Naive B cell (primary cell): ENCODE results near the gene SLC25A3. TPM values are rescaled to one million over a fixed set of nuclear protein-coding genes. Genes with fewer than 3 reads are reported as not detected.
A peak's percentile ranks its signal among the peaks of the same experiment; 100 is the strongest.
"Not testable (repeated sequence)": the region's sequence is repeated elsewhere in the genome, so short reads cannot be mapped to it uniquely, and the experiment has no call there.

Source experiments
- ATAC-seq, 2 donors: fragments of 150-1000 bp; cut with Tn5 transposase; 2 replicates each; pipeline ENCODE4 v1.10.0; 2021; ENCODE audit warnings: low read depth in 2 of 2, mild to moderate bottlenecking in 2 of 2, moderate library complexity in 2 of 2
- DNase-seq: peaks from one replicate; pipeline ENCODE4 v3.0.0; 2022
- H3K27ac Mint-ChIP-seq, 6 donors: one replicate each; pipeline ENCODE4 v1.8.0; 2020 to 2022; ENCODE audit warnings: mild to moderate bottlenecking in 6 of 6, mixed read lengths in 6 of 6, moderate library complexity in 5 of 6, inconsistent platforms in 2 of 6
- H3K27me3 Mint-ChIP-seq, 3 donors: one replicate each; pipeline ENCODE4 v1.8.0; 2021 to 2022; ENCODE audit warnings: mixed read lengths in 3 of 3, mild to moderate bottlenecking in 1 of 3
- H3K36me3 Mint-ChIP-seq, 2 donors: one replicate each; pipeline ENCODE4 v1.8.0; 2020 to 2022; ENCODE audit warnings: mixed read lengths in 2 of 2, inconsistent platforms in 1 of 2, mild to moderate bottlenecking in 1 of 2
- H3K4me1 Mint-ChIP-seq, 3 donors: one replicate each; pipeline ENCODE4 v1.8.0; 2020 to 2022; ENCODE audit warnings: mixed read lengths in 3 of 3, inconsistent platforms in 1 of 3, mild to moderate bottlenecking in 1 of 3, moderate library complexity in 1 of 3
- H3K4me3 Mint-ChIP-seq, 8 donors: one replicate each; pipeline ENCODE4 v1.8.0; 2020 to 2022; ENCODE audit warnings: mild to moderate bottlenecking in 8 of 8, mixed read lengths in 8 of 8, moderate library complexity in 8 of 8, inconsistent platforms in 2 of 8
- H3K9me3 Mint-ChIP-seq, 7 donors: one replicate each; pipeline ENCODE4 v1.8.0; 2020 to 2022; ENCODE audit warnings: mixed read lengths in 7 of 7, mild to moderate bottlenecking in 5 of 7, inconsistent platforms in 2 of 7, moderate library complexity in 1 of 7
- polyA plus RNA-seq, 6 donors: library from polyadenylated mRNA; unstranded; fragments of 300-500 nt; fragmentation: Illumina TruSeq; gene quantifications; one replicate each; pipeline ENCODE4 v1.2.3, GENCODE V29; 2021; ENCODE audit warnings: low read depth in 6 of 6

Gene SLC25A3
- 100 to 1,000 TPM; 183 to 248 (median 211) TPM for polyA plus RNA-seq

DNA sequence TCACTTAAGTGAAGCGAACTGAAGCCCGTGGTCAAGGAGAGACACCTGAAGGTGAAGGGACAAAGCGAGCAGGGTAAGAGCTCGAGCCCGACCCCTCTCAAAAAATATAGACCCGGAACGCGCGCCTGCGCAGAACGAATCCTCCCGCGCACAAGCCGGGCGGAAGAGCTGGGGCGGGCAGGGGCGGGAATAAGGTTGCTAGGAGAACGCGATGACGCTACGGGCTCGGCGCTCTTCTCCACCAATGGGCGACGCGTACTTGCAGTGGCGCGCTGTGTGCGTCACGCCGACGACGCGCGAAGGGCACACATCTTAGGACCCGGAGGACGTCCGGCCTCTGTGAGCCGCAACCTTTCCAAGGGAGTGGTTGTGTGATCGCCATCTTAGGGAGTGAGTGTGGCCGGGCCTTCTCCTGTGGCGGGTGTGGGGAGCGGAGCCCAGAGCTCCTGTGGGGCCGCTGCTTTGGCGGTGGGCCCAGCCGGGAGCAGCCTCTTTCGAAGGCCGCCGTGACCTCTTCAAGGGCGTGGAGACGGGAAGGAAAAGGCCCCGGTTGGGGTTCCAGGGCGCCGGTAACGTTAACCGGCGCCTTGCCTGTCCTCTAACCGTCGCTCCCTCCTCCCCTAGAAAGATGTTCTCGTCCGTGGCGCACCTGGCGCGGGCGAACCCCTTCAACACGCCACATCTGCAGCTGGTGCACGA is at the start of gene SLC25A3:
TSS of gene SLC25A3 (plus strand) at position 336 of the 699 bp plus-strand sequence. CDS start at position 629, 293 bp downstream.
- peak; percentile 95 to 96 for ATAC-seq
- Mint-ChIP-seq H3K4me1 (peaks cover 21 to 36% (median 29%) of the 10 kb centered on the region in 3 donors), H3K27me3 (no peaks in the 10 kb centered on the region), H3K36me3 (peaks cover 7% of the 10 kb centered on the region in 2 donors), H3K9me3 (no peaks in the 10 kb centered on the region), H3K4me3 (peak within 1 kb of the TSS; percentile 88 to 99 (median 97)), H3K27ac (peak within 1 kb of the TSS; percentile 95 to 99 (median 99))
- DNase-seq = peak; percentile 91

DNA sequence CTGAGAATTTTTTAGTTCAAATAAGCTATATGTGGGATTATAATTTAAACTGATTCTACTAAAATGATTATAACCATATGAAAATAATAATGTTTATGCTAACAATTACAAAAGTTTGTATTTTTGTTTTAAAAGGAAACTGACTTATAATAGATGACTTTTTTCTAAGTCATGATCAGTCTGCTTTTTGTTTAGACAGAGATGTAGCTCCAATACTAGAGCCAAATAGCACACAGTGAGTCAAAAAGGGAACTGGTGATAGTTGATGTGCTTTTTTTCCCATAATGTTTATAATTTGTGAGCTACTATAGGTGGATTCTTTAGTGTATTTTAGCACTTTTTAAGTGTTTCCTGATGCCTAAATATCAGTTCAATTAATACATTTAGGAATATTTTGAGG is 49.8 kb upstream of the SLC25A3 start:
- H3K4me3 Mint-ChIP-seq = no peak overlapping the region
- no peak overlapping the region for H3K27ac Mint-ChIP-seq
- no peak for DNase-seq
- ATAC-seq = no peak
- H3K4me1 Mint-ChIP-seq = no peaks in the 10 kb centered on the region
- H3K27me3 Mint-ChIP-seq = no peaks in the 10 kb centered on the region
- H3K36me3 Mint-ChIP-seq = peaks cover 0 to 9% of the 10 kb centered on the region in 2 donors
- no peaks in the 10 kb centered on the region for H3K9me3 Mint-ChIP-seq

DNA sequence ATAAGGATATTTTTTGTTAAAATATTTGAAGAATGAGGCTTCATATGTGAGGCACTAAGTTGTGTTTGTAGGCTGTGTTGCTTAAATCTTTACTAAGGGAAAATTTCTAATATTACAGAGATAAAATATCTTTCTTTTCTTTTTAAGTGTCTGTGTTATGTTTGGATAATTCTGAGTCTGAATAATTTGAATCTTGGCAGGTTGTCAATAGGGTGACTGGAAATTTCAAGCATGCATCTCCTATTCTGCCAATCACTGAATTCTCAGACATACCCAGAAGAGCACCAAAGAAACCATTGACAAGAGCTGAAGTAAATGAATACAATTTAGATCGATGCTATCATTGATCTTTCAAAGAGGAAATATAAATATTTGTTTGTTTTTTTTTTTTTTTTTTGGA is 48.7 kb upstream of the SLC25A3 start:
- DNase-seq (no peak), ATAC-seq (no peak)
- Mint-ChIP-seq H3K9me3 (no peaks in the 10 kb centered on the region), H3K4me1 (no peaks in the 10 kb centered on the region), H3K36me3 (peaks cover 0 to 9% of the 10 kb centered on the region in 2 donors), H3K4me3 (no peak overlapping the region), H3K27me3 (no peaks in the 10 kb centered on the region), H3K27ac (peak overlapping the region in 1 of 6 donors; percentile 39)

DNA sequence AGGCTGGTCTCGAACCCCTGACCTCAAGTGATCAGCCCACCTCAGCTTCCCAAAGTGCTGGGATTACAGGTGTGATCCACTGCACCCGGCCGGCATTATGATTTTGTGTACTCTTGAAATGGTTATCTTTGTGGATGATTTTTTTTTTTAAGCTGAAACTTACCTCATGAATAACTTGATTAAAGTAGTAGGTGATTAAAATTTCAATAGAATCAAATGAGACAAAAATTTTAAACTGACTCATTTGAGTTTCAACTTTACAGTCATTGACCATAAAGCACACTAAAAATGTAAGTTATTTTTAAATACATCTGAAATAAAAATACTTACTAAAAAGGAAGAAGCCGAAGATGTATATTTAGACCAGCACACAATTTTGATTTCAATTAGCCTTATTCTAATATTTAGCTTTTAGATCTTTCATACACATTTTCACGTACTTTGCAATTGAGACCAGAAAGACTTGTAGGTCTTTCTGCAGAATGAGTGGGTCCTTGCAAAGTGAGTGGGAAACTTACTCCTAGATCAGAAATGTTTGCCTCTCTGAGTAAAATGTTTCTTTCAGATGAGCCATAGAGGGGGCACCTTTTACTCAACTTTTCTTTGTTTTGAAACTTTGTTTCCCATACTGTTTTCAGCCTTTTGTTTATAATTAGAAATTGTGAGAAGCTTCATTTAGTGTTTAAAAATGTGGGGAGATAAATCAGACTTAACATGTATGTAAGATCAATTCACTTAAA is 43.9 kb upstream of the SLC25A3 start:
- Mint-ChIP-seq H3K4me3 (no peak overlapping the region), H3K27ac (no peak overlapping the region), H3K27me3 (no peaks in the 10 kb centered on the region), H3K36me3 (peaks cover 15 to 16% of the 10 kb centered on the region in 2 donors), H3K9me3 (no peaks in the 10 kb centered on the region), H3K4me1 (no peaks in the 10 kb centered on the region)
- no peak for DNase-seq
- no peak for ATAC-seq

DNA sequence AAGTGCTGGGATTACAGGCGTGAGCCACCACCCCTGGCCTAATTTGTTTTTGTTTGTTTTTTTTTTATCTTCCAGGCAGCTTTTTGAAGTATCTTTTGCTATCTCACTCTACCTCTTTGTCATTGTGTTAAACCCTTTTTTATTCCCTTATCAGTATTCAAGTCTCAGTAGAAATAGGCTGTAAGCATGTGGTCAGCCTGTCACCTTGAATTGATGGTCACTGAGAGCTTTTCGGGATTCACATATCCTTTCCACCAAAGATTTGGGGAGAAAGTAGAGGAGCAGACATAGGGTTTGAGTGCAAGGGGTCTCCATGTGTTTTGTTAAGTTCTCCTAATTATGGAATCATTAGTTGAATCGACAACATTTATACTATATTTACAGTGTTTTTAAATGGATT is 41.7 kb upstream of the SLC25A3 start:
- H3K4me3 Mint-ChIP-seq = no peak overlapping the region
- H3K9me3 Mint-ChIP-seq = no peaks in the 10 kb centered on the region
- H3K27ac Mint-ChIP-seq = peak overlapping the region in 1 of 6 donors; percentile 86
- peaks cover 15 to 16% of the 10 kb centered on the region in 2 donors for H3K36me3 Mint-ChIP-seq
- ATAC-seq (no peak), DNase-seq (no peak)
- H3K27me3 Mint-ChIP-seq = no peaks in the 10 kb centered on the region
- H3K4me1 Mint-ChIP-seq = peaks cover 0 to 3% (median 0%) of the 10 kb centered on the region in 3 donors

DNA sequence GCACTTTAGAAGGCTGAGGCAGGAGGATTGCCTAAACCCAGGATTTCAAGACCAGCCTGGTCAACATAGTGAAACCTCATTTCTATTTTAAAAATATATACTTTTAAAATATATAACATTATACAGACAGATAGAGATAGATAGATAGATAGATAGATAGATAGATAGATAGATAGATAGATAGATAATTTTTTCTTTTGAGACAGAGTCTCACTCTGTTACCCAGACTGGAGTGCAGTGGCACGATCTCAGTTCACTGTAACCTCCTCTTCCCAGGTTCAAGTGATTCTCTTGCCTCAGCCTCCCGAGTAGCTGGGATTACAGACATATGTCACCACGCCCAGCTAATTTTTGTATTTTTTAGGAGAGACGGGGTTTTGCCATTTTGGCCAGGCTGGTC is 35.4 kb upstream of the SLC25A3 start:
- H3K36me3 Mint-ChIP-seq, H3K4me1 Mint-ChIP-seq, ATAC-seq, H3K9me3 Mint-ChIP-seq, H3K4me3 Mint-ChIP-seq, H3K27ac Mint-ChIP-seq, H3K27me3 Mint-ChIP-seq, DNase-seq: not testable (repeated sequence)

DNA sequence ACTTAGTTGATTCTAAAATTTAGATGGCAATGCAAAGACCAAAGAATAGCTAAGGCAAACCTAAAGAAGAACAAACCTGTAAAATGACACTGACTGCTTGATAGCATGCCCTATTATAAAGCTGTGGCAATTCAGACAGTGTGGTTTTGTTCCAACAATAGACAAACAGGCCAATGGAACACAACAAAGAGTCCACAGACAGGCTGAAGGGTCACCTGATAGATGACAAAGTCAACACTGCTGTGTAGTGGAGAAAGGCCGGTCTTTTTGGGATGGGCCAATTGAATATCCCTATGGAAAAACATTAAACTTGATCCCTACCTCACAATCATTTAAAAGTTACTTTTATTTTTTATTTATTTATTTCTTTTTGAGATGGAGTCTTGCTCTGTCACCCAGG is 33.8 kb upstream of the SLC25A3 start:
- Mint-ChIP-seq H3K27me3 (no peaks in the 10 kb centered on the region), H3K9me3 (no peaks in the 10 kb centered on the region), H3K27ac (no peak overlapping the region), H3K36me3 (no peaks in the 10 kb centered on the region), H3K4me3 (no peak overlapping the region), H3K4me1 (peaks cover 0 to 3% (median 0%) of the 10 kb centered on the region in 3 donors)
- DNase-seq (no peak), ATAC-seq (no peak)

DNA sequence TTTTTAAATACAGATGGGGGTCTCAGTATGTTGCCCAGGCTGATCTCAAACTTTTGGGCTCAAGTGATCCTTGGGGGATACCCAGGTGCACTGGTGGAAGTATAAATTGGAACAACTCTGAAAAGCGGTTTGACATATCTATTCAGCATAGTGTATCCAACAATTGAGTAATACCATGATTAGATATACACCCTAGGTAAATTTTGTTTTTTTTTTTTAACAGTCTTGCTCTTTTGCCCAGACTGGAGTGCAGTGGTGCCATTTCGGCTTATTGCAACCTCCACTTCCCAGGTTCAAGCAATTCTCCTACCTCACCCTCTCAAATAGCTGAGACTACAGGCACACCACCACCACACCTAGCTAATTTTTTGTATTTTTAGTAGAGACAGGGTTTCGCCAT is 31.6 kb upstream of the SLC25A3 start:
- no peak overlapping the region for H3K4me3 Mint-ChIP-seq
- ATAC-seq = no peak

DNA sequence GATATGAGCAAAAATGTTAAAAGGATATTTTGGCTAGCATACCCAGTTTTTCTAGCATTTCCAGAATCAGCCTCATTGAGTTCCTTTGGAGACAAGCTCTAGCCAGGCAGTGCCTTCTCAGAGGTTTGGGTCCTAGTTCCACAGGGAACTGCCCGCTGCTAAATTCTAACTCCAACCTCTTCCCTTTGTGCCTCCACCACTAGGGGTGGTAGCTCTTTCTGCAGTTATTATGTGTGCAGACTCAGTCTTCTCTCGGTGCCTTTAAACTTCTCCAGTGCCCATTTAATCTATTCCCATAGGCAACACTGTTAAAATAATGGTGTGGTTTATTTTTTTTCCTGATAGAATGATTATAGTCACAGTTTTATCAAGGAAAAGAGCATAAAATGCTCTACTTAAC is 21.5 kb upstream of the SLC25A3 start:
- H3K4me1 Mint-ChIP-seq = peaks cover 0 to under 1% (median 0%) of the 10 kb centered on the region in 3 donors
- no peaks in the 10 kb centered on the region for H3K27me3 Mint-ChIP-seq
- DNase-seq (no peak), ATAC-seq (no peak)
- no peaks in the 10 kb centered on the region for H3K36me3 Mint-ChIP-seq
- H3K9me3 Mint-ChIP-seq = peaks cover 0 to 3% (median 0%) of the 10 kb centered on the region in 7 donors
- H3K27ac Mint-ChIP-seq = peak overlapping the region in 1 of 6 donors; percentile 2
- no peak overlapping the region for H3K4me3 Mint-ChIP-seq

More for the DNA sequence above, 31.6 kb upstream of the SLC25A3 start:
- H3K27ac Mint-ChIP-seq = peak overlapping the region in 1 of 6 donors; percentile 48
- H3K36me3 Mint-ChIP-seq = no peaks in the 10 kb centered on the region
- peaks cover 0 to 1% (median 0%) of the 10 kb centered on the region in 7 donors for H3K9me3 Mint-ChIP-seq
- no peak for DNase-seq
- no peaks in the 10 kb centered on the region for H3K27me3 Mint-ChIP-seq
- H3K4me1 Mint-ChIP-seq = peaks cover 0 to 2% (median 0%) of the 10 kb centered on the region in 3 donors

DNA sequence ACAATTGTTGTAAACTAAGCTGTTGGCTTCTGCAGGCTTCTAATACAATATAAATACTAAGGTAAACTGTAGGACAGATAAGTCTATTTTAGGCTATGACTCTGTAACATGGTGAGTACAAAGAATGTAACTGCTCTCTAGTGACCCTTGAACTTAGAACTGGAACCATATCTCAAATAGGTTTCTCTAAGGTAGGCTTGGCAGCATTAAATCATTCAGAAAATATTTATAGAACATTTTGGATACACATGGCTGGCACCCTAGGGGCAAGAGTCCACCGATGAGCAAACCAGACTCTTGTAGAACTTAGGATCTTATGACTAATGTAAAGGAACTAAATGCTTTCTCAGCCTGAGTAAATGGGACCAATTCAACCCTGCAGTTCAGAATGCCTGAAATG is 19.4 kb upstream of the SLC25A3 start:
- no peak for DNase-seq
- peaks cover 0 to 3% (median 0%) of the 10 kb centered on the region in 7 donors for H3K9me3 Mint-ChIP-seq
- no peaks in the 10 kb centered on the region for H3K36me3 Mint-ChIP-seq
- no peak for ATAC-seq
- no peaks in the 10 kb centered on the region for H3K27me3 Mint-ChIP-seq
- H3K4me3 Mint-ChIP-seq = no peak overlapping the region
- no peaks in the 10 kb centered on the region for H3K4me1 Mint-ChIP-seq
- H3K27ac Mint-ChIP-seq = no peak overlapping the region

DNA sequence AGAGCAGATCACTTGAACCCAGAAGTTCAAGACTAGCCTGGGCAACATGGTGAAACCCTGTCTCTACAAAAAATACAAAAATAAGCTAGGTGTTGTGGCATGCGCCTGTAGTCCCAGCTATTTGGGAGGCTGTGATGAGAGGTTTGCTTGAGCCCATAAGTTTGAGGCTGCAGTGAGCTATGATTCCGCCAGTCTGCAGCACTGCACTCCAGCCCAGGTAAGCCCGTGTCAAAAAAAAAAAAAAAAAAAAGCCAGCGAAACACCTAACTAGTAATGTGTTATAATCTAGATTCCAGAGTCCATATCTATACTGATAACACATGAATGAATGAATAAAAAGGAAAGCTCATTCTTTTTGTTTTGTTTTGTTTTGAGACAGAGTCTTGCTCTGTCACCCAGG is 18.5 kb upstream of the SLC25A3 start:
- Mint-ChIP-seq H3K9me3 (peaks cover 0 to 3% (median 0%) of the 10 kb centered on the region in 7 donors), H3K27ac (no peak overlapping the region), H3K4me3 (no peak overlapping the region), H3K4me1 (no peaks in the 10 kb centered on the region), H3K36me3 (no peaks in the 10 kb centered on the region), H3K27me3 (no peaks in the 10 kb centered on the region)
- ATAC-seq = no peak
- no peak for DNase-seq

DNA sequence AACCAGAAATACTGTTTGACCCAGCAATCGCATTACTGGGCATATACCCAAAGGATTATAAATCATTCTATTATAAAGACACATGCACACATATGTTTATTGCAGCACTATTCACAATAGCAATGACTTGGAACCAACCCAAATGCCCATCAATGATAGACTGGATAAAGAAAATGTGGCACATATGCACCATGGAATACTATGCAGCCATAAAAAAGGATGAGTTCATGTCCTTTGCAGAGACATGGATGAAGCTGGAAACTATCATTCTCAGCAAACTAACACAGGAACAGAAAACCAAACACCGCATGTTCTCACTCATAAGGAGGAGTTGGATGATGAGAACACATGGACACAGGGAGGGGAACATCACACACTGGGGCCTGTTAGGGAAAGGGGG is 16.7 kb upstream of the SLC25A3 start:
- not testable (repeated sequence) for H3K4me3 Mint-ChIP-seq, H3K27ac Mint-ChIP-seq, H3K36me3 Mint-ChIP-seq, DNase-seq, H3K9me3 Mint-ChIP-seq, ATAC-seq, H3K4me1 Mint-ChIP-seq, H3K27me3 Mint-ChIP-seq

DNA sequence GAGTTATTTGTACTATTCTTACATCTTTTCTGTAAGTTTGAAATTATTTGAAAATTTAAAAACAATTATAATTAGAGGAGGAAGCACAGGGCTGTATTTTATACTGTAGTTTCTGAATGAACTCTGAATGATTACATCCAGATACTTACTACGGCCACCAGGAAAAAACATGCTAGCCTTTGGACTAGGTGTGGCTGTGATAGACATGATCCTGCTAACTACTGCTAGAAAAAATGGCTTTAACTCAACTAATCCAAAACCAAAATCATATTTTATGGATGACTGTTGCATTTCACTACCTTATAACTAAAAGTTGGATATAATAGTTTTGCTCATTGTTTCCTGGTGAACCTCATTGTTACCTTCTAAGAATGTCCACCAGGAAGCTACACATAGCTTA is 15.1 kb upstream of the SLC25A3 start:
- peaks cover 0 to 3% (median 0%) of the 10 kb centered on the region in 7 donors for H3K9me3 Mint-ChIP-seq
- no peaks in the 10 kb centered on the region for H3K27me3 Mint-ChIP-seq
- DNase-seq (no peak), ATAC-seq (no peak)
- no peaks in the 10 kb centered on the region for H3K4me1 Mint-ChIP-seq
- H3K36me3 Mint-ChIP-seq = no peaks in the 10 kb centered on the region
- no peak overlapping the region for H3K27ac Mint-ChIP-seq
- H3K4me3 Mint-ChIP-seq = no peak overlapping the region

DNA sequence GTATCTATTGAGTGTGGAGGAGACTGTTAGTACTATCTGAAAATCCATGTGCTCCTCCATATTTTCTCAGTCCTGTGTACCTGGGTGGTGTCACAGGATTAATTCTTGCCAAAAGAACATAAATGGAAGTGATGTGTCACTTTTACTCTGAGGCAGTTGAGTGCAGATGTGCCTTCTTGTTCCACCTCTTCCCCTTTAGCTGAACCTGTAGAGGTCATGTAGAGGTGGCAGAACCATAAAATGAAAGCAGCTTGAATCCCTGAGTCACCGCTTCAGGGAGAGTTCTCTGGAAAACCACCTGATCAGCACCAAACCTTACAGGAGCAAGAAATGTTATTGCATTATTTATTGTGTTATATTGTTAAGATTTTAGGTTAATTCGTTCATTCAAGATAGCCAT is 14.7 kb upstream of the SLC25A3 start:
- H3K27ac Mint-ChIP-seq = no peak overlapping the region
- H3K36me3 Mint-ChIP-seq = no peaks in the 10 kb centered on the region
- H3K9me3 Mint-ChIP-seq = peaks cover 0 to 3% (median 0%) of the 10 kb centered on the region in 7 donors
- no peaks in the 10 kb centered on the region for H3K27me3 Mint-ChIP-seq
- H3K4me3 Mint-ChIP-seq = no peak overlapping the region
- H3K4me1 Mint-ChIP-seq = no peaks in the 10 kb centered on the region
- no peak for DNase-seq
- ATAC-seq = no peak
